HL-60/S4 (cell line): ENCODE measurements around the gene NKIRAS1.
"Not testable (repeated sequence)": the region's sequence is repeated elsewhere in the genome, so short reads cannot be mapped to it uniquely, and the experiment has no call there.

Source experiments
- in situ Hi-C: fragments of 300-500 bp; cut with MboI; formaldehyde crosslinking; loops from 2 replicates; pipeline ENCODE4 v1.14.3; 2022; ENCODE audit warnings: low sequenced_read_pairs

Gene NKIRAS1

GRCh38 chr3:23941440-23941839, 24.6 kb upstream of the NKIRAS1 start:
- in situ Hi-C loops: no loop called here

DNA sequence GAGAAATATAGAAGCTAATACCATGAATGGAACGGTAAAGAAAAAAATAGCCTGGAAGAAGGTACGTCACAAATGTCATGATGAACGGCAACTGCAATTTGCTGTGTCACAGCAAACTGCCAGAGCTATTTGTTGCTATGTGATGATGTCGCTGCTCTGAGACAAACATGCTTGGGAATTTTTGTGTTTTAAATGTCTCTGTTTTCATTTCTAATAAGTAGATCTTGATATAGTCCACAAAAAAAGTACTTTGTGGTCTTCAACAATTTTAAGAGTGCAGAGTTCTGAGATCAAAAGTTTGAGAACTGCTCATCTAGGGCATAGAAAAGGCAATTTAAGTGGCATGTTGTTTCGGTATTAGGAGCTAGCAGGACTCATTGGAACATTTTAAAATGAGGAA, 24.0 kb upstream of the NKIRAS1 start:
- in situ Hi-C loops: no loop called here

DNA sequence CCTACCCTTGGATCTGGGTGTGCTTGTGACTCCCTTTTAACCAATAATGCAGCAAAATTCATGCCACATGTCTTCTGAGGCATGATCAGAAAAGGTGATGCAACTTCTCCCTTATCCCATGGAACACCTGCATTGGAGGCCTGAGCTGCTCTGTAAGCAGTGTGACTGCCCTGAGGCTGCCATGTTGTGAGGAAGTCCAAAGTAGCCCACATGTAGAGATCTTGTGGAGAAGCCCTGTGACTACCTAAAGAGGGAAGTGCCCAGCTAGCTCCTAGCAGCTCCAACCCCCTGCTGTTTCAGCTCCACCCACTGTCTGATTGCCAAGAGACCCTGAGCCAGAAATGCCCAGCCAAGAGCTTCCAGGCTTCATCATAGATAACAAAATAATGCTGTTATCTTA, 21.9 kb upstream of the NKIRAS1 start:
- in situ Hi-C loops: no loop called here

DNA sequence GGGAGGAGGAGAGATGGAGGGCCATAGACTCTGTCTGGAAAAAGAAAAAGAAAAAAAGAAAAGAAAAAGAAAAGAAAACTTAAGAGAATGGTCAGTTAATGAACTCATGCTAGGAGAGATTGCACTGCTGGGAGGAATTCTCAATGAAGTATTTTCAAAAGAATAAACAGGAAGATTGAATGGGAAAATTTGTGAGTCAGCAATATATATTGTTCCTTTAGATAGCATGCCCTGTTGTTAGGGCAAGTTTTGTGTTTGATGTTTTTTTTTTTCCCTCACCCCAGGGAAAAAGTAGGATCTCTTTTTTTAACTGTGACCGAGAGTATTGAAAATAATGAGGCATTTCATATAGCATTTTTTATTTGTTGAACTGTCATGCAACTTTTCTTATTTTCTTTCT, 20.5 kb upstream of the NKIRAS1 start:
- in situ Hi-C loops: no loop called here

GRCh38 chr3:23934253-23934652, 17.5 kb upstream of the NKIRAS1 start:
- in situ Hi-C loops: no loop called here

GRCh38 chr3:23932571-23932970, 15.8 kb upstream of the NKIRAS1 start:
- in situ Hi-C loops: no loop called here

DNA sequence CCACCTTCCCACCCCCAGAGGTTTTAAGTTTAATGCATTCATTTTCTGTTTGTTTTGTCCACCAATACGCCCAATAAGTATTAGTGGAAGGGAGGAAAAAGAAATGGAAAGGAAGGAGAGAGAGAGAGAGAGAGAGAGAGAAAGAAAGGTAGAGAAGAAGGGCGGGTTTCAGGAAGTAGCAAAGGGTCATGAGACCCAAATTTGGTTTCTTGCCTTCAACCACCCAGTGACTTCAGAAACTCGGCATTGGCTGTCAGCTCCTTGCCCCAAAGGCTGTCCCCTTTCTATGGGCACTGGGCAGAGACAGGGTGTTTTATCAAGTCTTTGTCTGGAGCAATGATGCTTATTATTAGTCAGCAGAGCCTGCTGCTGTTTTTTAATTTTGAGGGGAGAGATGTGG, 14.8 kb upstream of the NKIRAS1 start:
- in situ Hi-C loops: no loop called here

GRCh38 chr3:23928524-23928923, 11.7 kb upstream of the NKIRAS1 start:
- in situ Hi-C loops: no loop called here

- in situ Hi-C loops: no loop called here
These were observed 9.9 kb upstream of the NKIRAS1 start for GRCh38 chr3:23926736-23927135.

DNA sequence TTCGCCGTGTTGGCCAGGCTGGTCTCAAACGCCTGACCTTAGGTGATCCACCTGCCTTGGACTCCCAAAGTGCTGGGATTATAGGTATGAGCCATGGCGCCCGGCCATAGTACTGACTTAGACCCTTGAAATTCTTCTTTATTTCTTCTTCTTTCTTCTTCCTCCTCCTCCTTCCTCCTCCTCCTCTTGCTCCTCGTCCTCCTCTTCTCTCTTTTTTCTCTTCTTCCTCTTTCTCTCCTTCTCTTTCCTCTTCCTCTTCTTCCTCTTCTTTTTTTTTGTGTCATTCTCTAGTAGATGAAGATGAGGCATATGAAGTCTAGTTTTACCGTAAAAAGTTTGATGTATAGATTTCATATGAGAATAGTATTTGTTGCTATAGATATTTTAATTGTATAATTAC, 9.5 kb upstream of the NKIRAS1 start:
- in situ Hi-C loops: no loop called here

DNA sequence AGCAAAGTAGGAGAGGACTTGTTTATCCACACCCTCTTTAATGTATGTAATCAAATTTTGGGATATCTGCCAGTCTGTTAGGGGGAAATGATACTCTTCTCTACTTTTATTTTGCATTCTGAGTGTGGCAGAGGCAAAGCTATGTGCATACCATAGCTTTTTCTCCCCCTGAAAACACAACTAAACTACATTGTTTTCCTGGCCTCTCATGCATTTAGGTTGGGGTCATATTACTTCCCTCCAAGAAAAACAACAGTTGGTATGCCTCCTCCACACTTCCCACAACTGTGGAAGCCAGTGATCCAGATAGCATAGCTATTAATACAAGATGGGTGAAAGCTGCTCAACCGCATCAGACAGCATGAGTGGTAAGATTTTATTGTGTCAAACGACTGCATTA, 7.0 kb upstream of the NKIRAS1 start:
- in situ Hi-C loops: no loop called here

- in situ Hi-C loops: no loop called here
These were observed 4.3 kb upstream of the NKIRAS1 start for GRCh38 chr3:23921052-23921511.

DNA sequence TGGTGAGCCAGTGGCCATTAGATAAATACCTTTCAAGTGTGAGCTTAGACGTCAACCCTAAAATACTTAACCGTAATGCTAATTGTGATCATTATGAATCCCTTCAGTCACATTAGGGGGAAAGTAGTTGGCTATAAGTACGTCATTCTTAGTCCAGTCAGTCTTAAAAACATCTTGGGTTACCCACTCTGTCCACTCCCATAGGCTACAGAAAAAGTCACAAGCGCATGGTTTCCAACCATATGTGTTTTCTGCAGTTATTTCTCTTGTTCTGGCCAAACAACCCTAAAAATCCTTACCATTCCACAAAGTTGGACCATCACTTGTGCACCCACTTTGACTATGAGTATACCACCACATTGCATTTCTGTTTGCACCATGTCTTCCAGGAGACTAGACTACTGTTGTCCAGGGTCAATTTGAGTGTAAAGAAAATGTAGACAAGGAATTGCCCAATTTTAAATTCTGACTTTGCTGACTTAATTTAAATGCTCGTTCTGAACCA, 3.4 kb upstream of the NKIRAS1 start:
- in situ Hi-C loops: no loop called here

DNA sequence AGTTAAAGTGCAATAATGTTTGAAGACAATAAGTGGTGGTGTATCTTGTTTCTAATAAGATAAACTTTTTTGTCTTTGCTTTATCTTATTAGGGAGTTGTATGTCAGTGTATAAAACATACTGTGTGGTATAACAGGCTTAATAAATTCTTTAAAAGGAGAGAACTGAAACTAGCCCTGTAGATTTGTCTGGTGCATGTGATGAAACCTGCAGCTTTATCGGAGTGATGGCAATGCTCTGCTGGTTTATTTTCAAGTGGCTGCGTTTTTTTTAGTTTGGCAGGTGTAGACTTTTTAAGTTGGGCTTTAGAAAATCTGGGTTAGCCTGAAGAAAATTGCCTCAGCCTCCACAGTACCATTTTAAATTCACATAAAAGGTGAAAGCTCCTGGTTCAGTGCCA, 2.8 kb upstream of the NKIRAS1 start:
- in situ Hi-C loops: no loop called here

- in situ Hi-C loops: not testable (repeated sequence)
These were observed 1.5 kb upstream of the NKIRAS1 start for GRCh38 chr3:23918331-23918730.

- in situ Hi-C loops: not testable (repeated sequence)
These were observed 1.0 kb upstream of the NKIRAS1 start for GRCh38 chr3:23917679-23918303.

DNA sequence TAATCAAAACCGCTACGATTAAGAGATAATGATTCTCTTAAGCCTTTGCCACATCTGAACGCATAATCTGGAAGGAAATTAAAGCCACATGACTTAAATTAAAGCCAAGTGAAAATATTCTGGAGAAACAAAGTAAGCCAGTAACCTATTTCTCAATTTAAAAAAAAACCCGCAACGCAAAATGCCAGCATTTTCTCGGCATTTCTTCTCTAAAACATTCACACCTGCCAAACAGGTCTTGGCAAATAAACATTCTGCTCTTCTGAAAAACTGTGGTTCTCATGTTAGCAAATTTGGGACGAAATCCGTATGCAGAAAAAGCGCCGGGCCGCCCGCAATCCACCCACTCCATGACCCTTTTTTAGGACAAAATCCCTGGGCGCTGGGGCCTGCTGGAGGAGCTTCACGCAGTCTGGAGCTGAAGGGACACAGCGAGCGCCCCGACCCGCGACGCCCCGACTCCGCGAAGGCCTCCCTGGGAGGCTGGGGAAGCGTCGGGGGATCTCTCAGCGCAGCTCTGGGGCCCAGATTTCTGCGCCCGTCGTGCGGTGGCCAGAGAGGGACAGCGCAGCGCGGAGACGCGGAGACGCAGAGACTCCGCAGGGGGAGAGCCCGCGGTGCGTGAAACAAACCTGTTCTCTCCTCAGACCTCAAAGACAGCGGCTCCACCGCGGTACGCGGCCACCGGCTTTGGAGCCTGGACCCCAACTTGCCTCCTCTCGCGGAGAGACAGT, 471 bp downstream of the NKIRAS1 start:
- in situ Hi-C loops: no loop called here

DNA sequence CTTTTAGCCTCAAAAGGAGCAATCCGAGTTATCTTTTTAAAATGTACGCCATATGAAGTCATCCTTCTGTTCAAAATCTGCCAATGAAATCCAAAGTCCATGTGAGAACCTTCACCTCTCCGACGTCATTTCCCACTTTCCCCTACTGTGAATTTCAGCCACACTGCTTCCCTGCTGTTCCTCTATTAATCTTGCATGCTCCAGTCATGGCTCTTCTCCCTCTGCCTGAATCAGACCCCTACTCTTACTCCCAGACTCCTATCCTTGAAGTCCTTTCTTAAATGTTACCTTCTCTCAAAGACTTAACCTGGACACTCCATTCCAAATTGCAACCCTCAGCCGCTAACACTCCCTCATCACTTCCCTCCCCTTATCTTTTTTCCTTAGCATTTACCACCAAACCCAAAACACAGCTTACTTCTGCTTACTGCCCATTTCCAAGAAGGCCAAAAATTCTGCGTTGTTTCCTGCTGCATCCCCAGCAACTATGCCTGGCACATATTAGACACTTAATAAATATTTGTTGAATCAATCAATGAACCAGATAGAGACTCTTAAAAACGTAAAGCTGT, 1.2 kb downstream of the NKIRAS1 start:
- in situ Hi-C loops: no loop called here

DNA sequence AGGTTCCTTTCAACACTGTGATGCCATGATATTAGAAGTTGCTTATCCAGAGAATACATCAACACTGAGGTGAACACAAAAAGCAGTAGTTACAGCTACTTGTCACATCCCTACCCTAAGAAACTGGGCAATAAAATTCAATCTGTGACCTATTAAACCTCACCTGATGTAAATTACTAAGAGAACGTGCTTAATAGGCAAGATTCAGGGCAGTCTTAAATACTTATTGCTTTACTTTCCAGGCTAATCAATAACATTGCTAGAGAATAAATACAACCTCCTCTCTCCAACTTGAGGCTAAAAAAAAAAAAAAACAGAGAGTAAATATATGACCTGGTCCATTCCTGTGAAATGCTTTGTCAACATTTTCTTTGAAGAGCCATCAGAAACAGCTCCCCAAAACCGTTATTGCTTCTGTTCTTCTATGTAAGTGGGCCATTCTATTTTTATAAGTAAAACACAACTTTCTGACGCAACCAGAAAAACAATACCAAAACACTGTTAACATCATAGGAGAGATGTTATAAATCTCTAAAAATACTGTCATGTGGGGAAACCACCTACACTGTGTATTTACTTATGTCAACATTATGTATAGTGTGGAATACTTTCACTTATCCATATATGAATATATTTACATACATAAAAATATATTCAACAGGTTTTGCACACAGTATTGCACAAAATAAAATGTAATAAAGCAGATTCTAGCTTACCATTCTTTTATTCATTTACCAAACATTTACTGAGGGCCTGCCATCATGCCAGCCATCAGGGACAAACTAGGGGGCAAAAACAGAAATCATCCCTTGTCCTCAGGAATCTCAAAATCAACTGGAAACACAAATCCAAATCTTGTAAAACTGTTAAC, 2.7 kb downstream of the NKIRAS1 start:
- in situ Hi-C loops: no loop called here

DNA sequence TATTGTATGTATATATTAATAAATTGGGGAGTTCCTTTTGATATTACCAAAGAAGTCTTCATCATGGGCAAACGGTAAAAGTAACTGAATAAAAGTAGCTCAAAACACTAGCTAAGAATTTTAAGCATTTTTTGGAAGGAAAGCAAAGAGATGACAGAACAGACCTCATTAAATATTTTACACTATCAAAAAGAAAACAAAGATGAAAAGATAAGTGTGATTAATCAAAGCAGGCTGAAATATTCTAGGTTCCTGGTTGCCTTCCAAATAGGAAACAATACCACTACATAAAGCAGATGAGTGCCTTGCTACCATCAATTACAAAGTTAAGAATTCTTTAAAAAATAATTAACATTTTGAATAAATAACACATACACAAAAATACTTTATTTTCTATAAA, 3.6 kb downstream of the NKIRAS1 start:
- in situ Hi-C loops: no loop called here

- in situ Hi-C loops: not testable (repeated sequence)
These were observed 4.5 kb downstream of the NKIRAS1 start for GRCh38 chr3:23912335-23912734.
